Fibroblast of skin of back (primary cell): Measurements from ENCODE around the gene BRD9.
"Not testable (repeated sequence)": the region's sequence is repeated elsewhere in the genome, so short reads cannot be mapped to it uniquely, and the experiment has no call there.

Source experiments
- DNase-seq: peaks from one replicate; pipeline ENCODE4 v3.0.0-alpha.2; 2013

The BRD9 gene

GRCh38 chr5:843926-844325 lies 48.7 kb downstream of the BRD9 start:
- not testable (repeated sequence) for DNase-seq

GRCh38 chr5:843371-843770 lies 49.2 kb downstream of the BRD9 start:
- DNase-seq: not testable (repeated sequence)

DNA sequence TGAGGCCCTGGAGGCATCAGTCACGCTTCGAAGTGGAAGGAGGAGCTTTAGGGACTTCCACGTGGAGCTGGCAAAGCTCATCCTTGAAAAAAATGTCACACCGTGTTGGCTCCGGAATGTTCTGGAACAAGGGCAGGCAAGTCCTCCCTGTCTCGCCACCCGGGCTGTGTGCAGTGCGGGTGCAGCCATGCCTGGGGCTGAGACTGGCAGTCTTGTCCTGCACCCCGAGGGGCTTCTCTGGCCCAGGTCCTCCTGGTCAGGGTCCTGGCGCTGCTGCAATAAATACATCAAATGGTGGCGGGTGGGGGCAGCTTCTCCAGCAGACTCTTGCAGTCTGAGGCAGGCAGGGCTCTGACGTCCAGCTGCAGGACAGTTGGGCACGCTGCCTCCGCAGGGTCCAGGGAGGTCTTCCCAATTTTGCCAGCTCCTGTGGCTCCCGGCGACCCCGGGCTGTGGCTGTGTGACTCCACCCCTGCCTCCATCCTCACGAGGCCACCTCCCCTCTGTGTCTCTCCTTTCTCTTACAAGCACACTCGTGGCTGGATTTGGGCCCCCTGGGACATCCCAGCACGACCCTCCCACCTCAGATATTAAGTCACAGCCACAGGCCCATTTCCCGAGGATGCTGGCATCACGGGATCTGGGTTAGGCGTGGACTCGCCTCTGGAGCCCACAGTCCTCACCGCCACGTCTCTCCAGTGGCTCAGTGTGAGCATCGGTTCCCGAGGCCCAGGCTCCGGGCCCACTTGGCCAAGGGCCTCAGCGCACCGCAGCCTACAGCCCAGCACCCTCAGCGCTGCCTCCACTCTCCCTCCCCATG lies 50.0 kb downstream of the BRD9 start:
- not testable (repeated sequence) for DNase-seq

DNA sequence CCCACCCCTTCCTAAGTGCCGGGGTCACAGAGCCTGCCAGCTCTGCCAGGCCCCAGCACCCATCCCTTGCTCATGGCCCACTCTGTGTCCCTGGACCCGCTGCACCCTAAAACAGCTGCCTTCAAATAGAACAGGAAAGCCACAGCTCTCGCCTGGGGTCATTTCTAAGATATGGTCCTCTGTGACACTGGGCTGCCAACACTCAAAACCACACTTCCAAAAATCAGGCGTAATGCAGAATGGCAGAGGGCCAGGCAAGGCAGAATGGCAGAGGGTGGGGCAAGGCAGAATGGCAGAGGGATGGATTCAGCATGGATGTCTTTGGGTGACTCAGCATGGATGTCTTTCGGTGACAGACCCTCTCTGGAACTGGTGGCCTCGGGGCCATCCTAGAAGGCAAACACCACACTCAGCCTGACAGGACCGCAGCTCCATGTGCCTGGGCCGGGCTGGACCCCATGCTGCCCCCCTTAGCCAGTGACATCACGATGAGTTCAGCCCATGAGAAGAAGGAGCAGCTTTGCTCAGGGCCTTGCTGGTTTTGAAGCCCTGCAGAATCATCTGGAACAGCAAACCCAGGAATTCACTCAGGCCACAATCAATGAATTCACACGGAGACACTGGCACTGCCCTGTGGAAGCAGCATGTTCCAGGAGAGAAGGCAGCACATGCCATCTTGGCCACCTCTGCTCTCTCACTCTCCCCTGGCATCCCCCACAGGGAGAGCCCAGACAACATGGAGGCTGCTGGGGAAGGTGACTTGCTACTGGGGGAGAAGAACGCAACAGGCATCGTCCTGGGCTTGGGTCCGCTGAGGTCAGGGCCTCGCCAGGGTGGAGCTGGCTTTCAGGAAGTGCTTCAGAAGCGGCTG lies 50.8 kb downstream of the BRD9 start:
- peak; percentile 17 for DNase-seq

GRCh38 chr5:840974-841435 lies 51.6 kb downstream of the BRD9 start:
- DNase-seq: not testable (repeated sequence)

DNA sequence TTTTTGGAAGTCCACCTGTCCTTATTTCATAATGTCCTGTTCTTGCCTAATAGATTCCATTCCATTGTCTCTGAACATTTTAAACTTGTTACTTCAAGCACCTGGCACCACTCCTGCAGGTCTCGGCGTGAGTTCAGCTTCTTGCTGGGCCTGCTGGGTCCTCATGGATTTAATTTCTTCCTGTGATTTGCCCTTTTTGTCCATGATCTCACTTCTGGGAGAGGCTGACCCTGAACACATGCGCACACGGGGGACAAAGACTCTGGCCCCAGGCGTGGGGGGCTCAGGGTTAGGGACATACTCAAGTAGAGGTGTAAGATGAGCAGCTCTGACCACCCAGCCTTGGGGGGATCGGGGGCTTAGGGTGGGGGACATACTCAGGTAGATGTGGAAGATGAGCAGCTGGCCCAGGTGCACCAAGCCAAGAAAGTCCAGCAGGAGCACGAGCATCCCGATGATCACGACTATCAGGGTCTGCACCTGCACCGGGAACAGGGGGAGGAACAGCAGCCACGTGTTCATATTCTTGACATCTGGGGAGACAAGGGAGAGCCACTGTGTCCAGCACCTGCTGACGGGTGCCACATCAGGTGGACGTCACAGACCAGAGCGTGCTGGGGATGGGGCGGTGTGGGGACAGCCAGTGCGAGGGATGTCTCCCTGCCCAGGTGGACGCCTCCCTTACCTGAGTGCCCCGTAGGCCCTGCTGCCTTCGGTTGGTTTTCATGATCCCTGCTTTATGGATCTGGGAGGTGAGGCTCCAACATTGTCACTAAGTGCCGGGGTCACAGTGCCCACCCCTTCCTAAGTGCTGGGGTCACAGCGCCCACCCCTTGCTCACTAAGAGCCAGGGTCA lies 52.3 kb downstream of the BRD9 start:
- DNase-seq: not testable (repeated sequence)

DNA sequence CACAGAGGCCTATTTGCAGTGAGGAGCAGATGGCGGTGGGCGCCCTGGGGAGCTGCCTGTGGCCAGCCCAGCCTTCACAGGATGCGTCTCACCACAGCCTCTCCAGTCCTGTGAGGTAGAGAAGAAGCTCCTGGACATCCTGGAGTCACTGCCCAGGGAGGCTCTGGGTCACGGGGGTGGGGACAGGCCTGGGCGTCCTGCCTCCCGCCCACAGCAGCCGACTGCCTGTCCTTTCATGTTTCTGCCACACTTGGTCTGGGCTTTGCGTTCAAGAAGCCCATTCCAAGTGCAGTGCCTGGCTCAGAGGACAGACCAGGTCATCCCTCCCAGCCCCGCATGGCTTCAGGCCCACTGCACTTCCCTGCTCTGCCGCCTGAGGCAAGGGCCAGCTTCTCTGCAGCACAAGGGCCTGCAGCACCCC lies 54.2 kb downstream of the BRD9 start:
- not testable (repeated sequence) for DNase-seq

DNA sequence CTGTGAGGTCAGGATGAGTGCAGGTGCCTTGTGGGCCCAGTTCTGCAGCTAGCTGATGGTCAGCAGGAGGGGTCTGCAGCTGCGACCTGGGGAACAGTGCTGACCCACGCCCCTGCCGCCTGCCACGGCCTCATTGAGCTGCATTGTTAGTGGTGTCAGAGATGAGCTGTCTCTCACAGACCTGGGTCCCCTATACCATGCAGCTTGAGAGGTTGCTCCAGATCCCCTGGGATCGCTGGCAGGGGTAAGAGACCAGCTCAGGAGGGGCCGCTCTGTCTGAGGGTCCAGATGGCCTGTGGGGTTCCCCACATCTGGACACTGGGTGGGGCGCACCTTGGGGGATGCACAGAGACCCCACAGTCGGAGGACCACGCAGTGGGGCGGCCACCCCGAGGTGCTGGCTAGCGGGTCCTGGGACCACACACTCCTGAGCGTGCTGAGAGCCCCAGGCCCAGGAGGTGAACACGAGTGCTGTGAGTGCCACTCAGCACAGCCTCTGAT lies 54.9 kb downstream of the BRD9 start:
- not testable (repeated sequence) for DNase-seq

GRCh38 chr5:835933-836612 lies 56.5 kb downstream of the BRD9 start:
- not testable (repeated sequence) for DNase-seq

- DNase-seq: not testable (repeated sequence)
Measured at GRCh38 chr5:834013-834412, 58.6 kb downstream of the BRD9 start.

- DNase-seq: not testable (repeated sequence)
Measured at GRCh38 chr5:828194-828593, 64.4 kb downstream of the BRD9 start.

GRCh38 chr5:825544-825943 lies 67.1 kb downstream of the BRD9 start:
- DNase-seq: not testable (repeated sequence)

- no peak for DNase-seq
Measured at GRCh38 chr5:821504-821903, 71.1 kb downstream of the BRD9 start.

- DNase-seq: no peak
Measured at GRCh38 chr5:820245-820644, 72.4 kb downstream of the BRD9 start.

DNA sequence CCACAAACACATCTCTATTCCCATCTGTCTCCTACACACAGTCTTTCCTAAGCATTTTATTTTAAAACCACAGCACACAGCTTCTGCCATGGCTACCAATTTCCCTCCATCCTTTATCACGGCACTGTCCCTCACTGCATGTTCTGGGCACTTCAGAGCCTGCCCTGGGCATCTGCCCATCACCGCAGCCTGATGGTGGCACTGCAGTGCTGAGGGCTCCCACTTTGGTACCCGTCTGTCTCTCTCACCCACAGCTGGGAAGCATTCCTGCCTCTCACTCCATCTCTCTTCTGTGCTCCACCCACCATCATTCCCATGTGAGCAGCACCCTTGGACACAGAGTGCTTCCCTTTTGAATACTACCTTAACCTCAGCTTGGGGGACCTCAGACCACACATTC lies 73.5 kb downstream of the BRD9 start:
- no peak for DNase-seq

GRCh38 chr5:816176-816575 lies 76.4 kb downstream of the BRD9 start:
- DNase-seq: no peak

GRCh38 chr5:815449-815848 lies 77.2 kb downstream of the BRD9 start:
- DNase-seq: no peak
